ENCODE measurements around the gene RANBP9. TPM values are rescaled to one million over a fixed set of nuclear protein-coding genes. Genes with fewer than 3 reads are reported as not detected.

RANBP9 gene
- total and polyA plus RNA-seq, 2 of the 13 experiments (the other 11 are each of a cell fraction or from before 2014, with no cell fraction given) = 26.6 to 30.6 TPM

GRCh38 chr6:13709689-13710551 lies 1.7 kb downstream of the RANBP9 start (continued):
- TF ChIP-seq KLF12 (CRISPR knock-in tag; IDR thresholded peaks at IDR 0.05; ENCODE audit: borderline replicate concordance) (no peak), CEBPZ (IDR thresholded peaks at IDR 0.05; ENCODE audit: low read length) (no peak), ZNF558 (CRISPR knock-in tag; IDR thresholded peaks at IDR 0.05; ENCODE audit: borderline replicate concordance) (peak; percentile 24; the same call in 1 of the 2 replicates), KIAA2018 (CRISPR knock-in tag; IDR thresholded peaks at IDR 0.05; ENCODE audit: borderline replicate concordance) (no peak), BHLHE40 (IDR thresholded peaks at IDR 0.05; ENCODE audit: low read length) (no peak), RNF219 (CRISPR knock-in tag; IDR thresholded peaks at IDR 0.05) (0 out of 2 replicates have a peak, but pooled peaks have one; percentile 47), ZFP82 (CRISPR knock-in tag; IDR thresholded peaks at IDR 0.05; ENCODE audit: borderline replicate concordance) (0 out of 2 replicates have a peak, but pooled peaks have one; percentile 33), ZFX (CRISPR knock-in tag; IDR thresholded peaks at IDR 0.05; ENCODE audit: low read depth) (peak; percentile 63; the same call in 1 of the 2 replicates), ZNF207 (IDR thresholded peaks at IDR 0.05; ENCODE audit: borderline replicate concordance) (no peak), SOX5 (CRISPR knock-in tag; IDR thresholded peaks at IDR 0.05; ENCODE audit: borderline replicate concordance) (0 out of 2 replicates have a peak, but pooled peaks have one; percentile 7), PLRG1 (conservative IDR thresholded peaks at IDR 0.05) (no peak), SNAPC2 (CRISPR knock-in tag; IDR thresholded peaks at IDR 0.05) (no peak), MXD4 (CRISPR knock-in tag; IDR thresholded peaks at IDR 0.05) (no peak), ZNF432 (CRISPR knock-in tag; IDR thresholded peaks at IDR 0.05; ENCODE audit: borderline replicate concordance) (no peak), ZNF652 (CRISPR knock-in tag; IDR thresholded peaks at IDR 0.05; ENCODE audit: borderline replicate concordance, low read depth) (no peak)
